NB4 (cell line): ENCODE results near the gene ATP6V0E1.

Experiments
- MYC ChIP-seq: IDR thresholded peaks from 2 replicates; pipeline ENCODE4 v1.6.1; 2011; ENCODE audit warnings: low read depth, low read length
- POLR2A ChIP-seq: IDR thresholded peaks from 2 replicates; pipeline ENCODE4 v1.6.1; 2011; ENCODE audit warnings: mild to moderate bottlenecking; ENCODE audit not compliant: insufficient read length; ENCODE audit errors: extremely low read depth
- TF ChIP-seq, protein P1 (sequence below): IDR thresholded peaks from one replicate; pipeline ENCODE4 v1.5.1; 2012; ENCODE audit warnings: low read depth, low read length

DNA sequence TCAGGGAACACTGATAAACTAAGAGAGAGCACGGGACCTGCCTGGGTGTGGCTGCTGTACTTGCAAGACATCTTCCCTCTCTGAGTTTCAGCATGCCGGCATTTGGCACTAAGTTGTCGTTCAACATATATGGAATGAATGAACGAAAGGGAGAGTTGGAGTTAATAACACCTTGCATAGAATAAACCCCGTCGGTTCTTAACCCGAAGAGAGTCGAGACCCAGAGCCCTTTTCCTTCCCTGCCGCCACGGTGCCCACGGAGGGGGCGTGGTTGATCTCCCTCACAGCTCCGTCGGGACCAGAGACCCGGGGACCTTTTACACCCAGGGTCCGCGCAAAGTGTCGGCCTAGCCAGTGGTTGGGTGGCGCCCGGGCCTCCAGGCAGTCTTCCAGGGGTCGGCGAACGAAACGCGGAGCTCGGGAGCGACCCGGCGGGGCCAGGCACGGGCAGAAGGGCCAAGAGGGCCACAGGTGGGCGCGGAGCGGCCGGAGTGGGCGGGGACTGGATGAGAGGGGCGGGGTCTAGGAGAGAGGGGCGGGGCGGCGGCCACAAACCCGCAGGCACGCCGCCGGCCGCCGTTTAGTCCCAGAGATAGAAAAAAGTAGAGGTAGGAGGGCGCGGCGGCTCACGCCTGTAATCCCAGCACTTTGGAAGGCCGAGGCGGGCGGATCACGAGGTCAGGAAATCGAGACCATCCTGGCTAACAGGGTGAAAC, 25.1 kb upstream of the ATP6V0E1 start:
- TF ChIP-seq, protein P1, sequence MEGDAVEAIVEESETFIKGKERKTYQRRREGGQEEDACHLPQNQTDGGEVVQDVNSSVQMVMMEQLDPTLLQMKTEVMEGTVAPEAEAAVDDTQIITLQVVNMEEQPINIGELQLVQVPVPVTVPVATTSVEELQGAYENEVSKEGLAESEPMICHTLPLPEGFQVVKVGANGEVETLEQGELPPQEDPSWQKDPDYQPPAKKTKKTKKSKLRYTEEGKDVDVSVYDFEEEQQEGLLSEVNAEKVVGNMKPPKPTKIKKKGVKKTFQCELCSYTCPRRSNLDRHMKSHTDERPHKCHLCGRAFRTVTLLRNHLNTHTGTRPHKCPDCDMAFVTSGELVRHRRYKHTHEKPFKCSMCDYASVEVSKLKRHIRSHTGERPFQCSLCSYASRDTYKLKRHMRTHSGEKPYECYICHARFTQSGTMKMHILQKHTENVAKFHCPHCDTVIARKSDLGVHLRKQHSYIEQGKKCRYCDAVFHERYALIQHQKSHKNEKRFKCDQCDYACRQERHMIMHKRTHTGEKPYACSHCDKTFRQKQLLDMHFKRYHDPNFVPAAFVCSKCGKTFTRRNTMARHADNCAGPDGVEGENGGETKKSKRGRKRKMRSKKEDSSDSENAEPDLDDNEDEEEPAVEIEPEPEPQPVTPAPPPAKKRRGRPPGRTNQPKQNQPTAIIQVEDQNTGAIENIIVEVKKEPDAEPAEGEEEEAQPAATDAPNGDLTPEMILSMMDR: no peak
- TF ChIP-seq POLR2A (no peak), MYC (no peak)
